H4 (cell line): ENCODE data around the gene ITGB1BP1. TPM values are rescaled to one million over a fixed set of nuclear protein-coding genes. Genes with fewer than 3 reads are reported as not detected.
A peak's percentile ranks its signal among the peaks of the same experiment; 100 is the strongest.

Experiments
- DNase-seq: peaks from one replicate; pipeline ENCODE4 v3.0.0-alpha.2; 2015; ENCODE audit warnings: low spot score
- total RNA-seq: library from RNA; depleted of rRNA; stranded (reverse); fragments of >200 nt; shearing (Covaris generic); gene quantifications from 2 replicates; pipeline ENCODE4 v1.2.3, GENCODE V29; 2014

The ITGB1BP1 gene
- total RNA-seq, 1 experiment from 2014 or later = 36.7 TPM

DNA sequence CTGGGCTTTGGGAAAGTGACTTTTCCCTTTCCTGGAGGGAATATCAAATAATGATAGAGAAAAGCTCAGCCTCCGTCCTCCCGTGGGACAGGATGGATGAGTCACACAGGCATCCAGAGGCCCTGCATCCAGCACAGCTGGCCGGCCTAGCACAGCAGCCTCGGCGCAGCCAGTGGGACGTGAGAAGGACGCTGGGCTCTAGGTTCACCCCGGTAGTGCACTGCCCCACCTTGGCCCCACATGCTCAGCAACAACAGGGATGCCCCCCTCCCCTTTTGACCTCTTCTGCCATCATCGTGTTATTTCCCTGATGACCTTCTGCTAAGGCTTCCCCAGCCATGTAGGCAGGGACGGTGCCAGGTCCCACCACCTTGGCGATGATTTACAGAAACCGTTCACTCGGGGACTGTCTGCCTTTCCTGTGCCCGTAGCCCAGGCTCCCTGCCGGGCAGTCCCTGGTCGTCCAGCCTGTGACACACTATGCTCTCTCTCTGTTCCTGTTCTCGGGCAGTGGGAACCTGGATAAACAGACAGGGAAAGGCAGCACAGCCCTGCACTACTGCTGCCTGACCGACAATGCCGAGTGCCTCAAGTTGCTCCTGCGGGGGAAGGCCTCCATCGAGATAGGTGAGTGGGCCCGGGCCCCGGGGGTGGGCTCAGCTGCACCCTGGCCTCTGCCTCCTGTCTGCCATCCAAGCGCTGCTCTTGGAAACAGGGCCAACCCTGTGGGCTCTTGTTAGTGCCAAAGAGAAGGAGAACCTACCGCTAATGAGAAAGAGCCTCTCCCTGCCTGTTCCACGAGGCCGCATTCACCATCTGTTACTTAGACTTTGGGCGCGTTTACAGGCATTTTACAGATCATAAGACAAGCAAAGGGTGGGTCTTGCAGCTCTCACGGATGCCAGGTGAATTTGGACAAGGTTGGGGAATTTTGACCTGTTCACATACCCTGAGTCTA lies 44.6 kb downstream of the ITGB1BP1 start:
- DNase-seq = peak; percentile 53

DNA sequence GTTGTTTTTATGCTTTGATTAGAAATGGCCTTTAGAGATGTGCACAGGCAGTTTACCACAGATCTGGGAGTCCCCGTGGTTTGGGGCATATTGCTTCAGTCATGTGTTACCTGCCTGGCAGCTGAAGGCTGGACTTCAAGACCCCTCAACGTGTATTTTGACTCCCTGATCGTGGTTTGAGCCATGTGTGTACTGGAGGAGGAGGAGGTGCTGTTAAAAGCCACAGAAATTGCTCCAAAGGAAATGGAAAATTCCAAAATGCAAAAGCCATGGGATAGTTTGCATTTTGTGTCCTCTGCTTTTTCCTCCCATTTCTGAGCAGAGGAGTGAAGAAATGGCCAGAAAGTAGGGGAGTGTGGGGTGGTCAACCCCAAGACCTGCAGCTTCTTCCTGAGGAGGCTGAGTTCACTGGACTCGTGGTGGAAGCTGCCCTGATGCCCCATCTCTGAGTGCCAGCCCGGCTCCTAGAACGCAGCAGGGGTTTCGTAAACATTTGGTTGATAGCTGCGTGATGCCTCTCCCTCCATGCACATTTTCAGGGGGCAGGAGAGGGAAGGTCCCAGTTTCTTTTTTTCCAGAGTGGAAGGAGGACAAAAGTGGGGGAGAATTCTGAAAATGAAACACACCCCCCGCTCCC lies 45.7 kb downstream of the ITGB1BP1 start:
- no peak for DNase-seq

DNA sequence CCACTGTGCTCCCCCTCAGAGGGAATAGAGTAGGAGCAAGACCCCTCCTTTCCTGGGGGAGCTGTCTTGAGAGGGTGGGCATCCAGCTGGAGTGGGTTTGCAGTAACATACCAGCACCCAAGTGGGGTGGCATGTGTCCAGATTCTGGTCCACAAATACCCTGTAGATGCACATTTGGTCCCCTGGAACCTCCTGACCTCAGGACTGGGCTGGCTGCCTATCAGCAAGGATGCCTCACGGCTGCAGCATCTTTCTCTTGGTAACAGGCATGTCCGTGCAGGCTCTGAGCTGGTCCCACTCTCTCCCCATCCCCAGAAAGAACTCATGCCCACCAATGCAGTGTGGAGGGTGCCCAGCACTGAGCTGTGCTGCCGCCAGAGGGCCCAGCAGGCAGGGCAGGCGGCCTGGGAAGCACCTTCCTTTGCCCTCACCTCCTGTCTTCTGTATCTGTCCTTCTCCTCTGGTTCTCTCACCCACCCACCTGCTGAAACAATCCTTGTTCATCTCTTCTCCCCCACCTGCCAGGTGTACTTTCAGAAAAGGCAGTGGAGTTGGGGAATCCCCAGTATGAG lies 47.4 kb downstream of the ITGB1BP1 start:
- no peak for DNase-seq

DNA sequence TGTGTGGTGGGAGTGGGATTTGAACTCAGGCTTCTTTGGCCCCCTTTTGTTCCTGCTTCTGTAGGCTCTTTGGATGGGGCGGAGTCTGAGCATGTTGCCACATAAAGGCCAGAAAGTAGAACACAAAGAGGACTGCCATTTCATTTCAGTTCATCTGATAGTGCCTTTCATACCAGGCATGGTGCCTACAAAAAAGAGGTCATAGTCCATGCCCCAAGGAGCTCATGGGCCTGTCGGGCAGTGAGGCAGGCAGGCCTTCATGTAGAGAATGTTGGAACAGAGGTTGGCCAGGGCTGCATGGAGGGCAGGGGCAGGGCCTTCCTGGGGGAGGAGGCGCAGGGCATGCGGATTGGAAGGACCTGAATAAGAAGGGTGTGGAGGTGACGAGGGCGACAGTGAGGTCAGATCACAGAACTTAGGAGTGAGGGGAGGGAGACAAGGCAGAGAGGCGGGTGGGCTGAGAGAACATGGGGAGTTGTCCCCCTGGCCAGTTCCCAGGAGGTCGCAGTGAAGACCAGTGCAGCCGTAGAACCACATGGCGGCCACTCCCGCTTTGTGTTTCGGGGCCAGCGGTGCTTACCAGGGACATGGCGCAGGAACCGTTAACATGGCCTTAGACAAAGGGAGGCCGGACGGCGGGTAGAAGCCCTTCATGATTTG lies 49.1 kb downstream of the ITGB1BP1 start:
- no peak for DNase-seq

- no peak for DNase-seq
These were observed 49.9 kb downstream of the ITGB1BP1 start for GRCh38 chr2:9373476-9373875.

DNA sequence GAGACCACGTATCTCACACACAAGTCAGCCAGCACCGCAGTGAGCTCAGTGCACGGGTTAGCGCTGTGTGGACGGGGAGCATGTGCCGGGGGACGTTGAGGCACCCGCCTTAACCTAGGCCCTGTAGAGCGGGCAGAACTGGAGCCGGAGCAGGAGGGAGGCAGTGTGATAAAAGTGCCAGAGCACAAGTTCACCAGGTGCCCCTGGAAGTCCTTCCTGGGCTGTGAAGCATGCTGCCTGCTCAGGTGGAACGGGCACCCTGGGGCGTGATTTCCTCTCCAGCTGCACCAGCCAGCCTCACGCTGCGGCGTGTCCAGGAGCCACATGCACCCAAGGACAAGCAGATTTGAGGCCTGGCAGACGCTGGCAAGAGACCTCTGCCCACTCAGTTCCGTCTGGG lies 50.3 kb downstream of the ITGB1BP1 start:
- no peak for DNase-seq

DNA sequence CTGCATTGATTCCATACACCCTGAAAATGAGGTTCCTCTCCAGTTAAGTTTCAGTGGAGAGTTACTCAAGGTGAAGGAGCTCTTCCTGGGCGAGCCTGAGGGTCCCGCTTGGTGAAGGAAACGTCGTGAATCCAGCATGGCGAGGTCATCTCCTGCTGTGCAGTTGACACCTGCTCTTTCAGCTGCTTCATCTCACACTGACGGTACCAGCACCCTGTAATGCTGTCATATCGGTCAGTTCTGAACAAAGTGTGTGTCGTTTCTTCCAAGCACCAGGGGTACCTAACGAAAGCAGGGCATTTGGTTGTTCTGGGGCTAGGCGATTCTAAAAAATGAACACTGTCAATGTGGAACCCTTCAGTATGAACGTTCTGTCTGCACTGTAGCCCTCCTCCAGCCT lies 52.6 kb downstream of the ITGB1BP1 start:
- no peak for DNase-seq

DNA sequence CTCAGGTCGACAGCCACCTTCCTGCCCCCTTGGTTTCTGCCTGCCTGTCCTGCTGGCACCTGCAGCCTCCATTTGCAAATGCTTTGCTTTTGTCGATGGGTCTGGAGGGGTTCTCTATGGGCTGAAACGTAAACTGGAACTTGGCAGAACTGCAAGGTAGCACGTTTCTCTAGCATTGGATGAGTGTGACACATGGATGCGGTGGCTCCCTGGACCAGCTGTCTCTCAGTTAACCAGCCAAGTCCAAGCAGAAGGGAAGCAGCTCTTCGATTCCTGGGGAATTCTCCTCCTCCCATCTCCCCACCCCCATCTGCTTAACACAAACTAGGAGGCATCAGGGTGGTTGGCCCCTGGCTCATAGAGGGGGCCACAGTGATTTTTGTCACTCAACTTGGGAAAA lies 57.3 kb downstream of the ITGB1BP1 start:
- DNase-seq = no peak

DNA sequence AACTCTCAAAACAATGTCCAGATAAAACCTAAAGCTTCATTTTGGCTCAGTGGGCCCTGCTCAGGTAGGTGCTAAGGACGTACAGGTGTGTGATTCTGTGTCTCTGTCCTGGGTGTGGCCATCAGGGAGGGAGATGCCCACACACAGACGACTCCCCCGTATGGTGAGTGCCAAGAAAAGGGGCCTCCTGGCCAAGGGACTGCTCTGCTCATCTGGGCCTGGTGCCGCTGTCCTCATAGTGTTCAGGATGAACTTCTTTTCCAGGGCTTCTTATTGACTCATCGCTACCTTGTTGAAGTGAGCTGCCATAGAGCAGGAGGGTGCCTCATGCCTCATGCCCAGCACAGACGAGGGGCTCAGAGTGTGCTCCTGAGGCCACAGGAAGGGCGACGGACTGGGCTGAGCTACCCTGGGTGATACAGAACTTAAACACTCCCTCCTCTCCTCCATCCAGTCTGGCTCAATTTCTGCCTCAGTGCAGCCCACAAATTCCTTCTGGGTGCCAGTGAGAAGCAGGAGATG lies 57.8 kb downstream of the ITGB1BP1 start:
- no peak for DNase-seq

GRCh38 chr2:9364791-9365497 lies 58.4 kb downstream of the ITGB1BP1 start:
- DNase-seq = no peak

GRCh38 chr2:9364373-9364772 lies 59.0 kb downstream of the ITGB1BP1 start:
- no peak for DNase-seq

GRCh38 chr2:9360701-9361100 lies 62.6 kb downstream of the ITGB1BP1 start:
- no peak for DNase-seq

- no peak for DNase-seq
These were observed 63.2 kb downstream of the ITGB1BP1 start for GRCh38 chr2:9360110-9360509.

DNA sequence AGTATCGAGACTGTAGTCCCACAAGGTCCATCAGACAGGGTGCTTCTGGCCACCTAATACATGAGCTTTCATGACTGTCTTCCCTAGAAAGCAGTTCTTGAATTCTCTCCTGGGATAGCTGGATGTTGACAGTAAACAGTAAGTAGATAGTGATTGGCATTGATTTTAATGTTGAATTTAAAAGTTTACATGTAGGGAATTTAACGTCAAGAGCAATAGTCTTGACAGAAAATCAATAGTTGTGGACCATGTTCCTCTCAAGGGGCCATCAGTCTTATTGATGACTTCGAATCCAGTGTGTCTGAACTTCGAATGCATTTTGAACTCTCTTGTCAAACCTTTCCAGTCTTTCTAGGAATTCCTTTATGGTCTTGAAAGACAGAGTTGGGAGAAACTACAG lies 63.9 kb downstream of the ITGB1BP1 start:
- no peak for DNase-seq

- no peak for DNase-seq
These were observed 64.5 kb downstream of the ITGB1BP1 start for GRCh38 chr2:9358846-9359245.

DNA sequence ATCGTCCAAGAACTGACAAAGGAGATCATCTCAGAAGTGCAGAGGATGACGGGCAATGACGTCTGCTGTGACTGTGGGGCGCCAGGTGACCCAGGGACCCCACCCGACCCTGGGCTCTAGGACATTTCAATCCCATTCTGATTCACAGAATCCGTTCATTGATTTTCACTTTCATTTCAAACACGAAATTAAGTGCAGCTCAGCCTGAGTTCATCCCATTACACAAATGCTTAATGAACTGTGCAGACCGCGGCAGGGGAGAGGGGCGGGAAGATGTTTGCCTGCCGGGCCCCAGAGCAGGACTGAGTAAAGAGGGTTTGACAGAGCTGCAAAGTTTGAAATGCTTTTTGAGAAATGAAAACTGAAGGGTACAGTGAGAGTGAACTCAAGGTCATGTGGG lies 67.1 kb downstream of the ITGB1BP1 start:
- DNase-seq = no peak

DNA sequence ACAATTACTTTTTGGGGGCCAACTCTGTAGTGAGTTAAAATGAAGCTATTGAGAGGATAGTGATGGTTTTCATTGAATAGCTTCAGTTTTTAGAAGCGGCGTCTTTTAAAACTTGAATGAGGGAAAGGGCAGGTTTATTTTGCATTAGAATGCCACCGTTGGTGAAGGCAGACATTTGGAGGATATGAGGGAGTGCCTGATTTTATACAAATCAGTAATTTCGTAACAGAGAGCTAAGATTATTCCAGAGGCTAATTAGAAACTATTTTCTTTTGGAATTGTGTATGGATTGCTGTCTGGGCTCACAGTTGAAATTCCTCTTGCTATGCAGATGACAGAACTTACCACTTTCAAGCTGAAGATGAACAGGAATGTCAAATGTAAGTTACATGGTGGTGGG lies 67.6 kb downstream of the ITGB1BP1 start:
- DNase-seq = no peak

- DNase-seq = no peak
These were observed 68.1 kb downstream of the ITGB1BP1 start for GRCh38 chr2:9355270-9355669.

- DNase-seq = no peak
These were observed 69.0 kb downstream of the ITGB1BP1 start for GRCh38 chr2:9354318-9354717.
